ENCODE data around the gene LATS2.

The LATS2 gene

GRCh38 chr13:21015284-21015683 is 46.1 kb downstream of the LATS2 start:
- no peak for DNase-seq (ENCODE audit: low read depth)

DNA sequence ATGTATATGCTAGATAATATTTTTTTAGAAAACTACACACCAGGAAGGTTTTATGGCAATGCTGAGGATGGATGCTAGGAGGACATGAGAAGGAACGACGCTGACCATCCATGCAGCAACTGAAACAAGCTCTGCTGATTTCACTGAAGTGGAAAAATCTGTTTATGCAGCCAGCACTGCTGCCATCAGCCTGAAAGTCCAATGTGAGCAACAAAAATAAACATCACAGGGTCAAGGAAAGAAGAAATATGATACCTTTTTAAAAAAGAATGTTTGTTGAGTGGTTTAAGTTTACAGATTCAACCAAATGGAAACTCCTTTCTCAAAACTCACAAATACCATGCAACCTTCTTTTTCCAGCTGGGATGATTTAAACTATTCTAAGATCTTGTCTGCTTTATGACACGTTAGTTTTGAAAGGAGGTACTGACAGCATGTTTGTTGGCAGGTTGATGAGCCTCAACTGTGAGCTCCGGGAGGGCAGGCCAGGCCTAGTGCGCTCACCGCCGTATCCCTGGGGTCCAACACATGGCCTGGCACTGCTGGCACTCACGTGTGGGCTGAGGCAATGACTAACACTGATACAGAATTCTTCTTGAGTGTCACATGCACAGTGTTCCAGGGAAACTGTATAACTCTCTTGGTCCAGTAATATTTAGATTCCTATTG is 46.8 kb downstream of the LATS2 start:
- no peak for DNase-seq (ENCODE audit: low read depth)

DNA sequence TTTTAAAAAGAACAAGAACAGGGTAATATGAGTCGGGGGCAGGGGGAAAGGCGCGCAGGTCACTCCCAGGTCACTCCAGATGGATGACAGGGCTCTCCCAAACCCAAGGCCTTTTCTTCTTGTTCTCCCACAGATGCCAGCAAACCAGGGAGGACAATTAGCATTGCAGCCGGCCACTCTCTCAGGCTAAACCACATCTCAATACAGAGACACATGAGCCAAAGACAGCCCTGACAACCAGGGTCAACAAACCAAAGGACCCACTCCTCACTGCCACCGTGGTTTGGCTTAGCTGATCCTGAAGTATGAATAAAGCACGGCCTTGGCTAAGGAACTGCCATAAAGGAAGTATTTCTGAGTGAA is 47.3 kb downstream of the LATS2 start:
- no peak for DNase-seq (ENCODE audit: low read depth)

GRCh38 chr13:21013682-21014038 is 47.7 kb downstream of the LATS2 start:
- no peak for DNase-seq (ENCODE audit: low read depth)

- no peak for DNase-seq (ENCODE audit: low read depth)
These were observed 48.3 kb downstream of the LATS2 start for GRCh38 chr13:21012841-21013681.

DNA sequence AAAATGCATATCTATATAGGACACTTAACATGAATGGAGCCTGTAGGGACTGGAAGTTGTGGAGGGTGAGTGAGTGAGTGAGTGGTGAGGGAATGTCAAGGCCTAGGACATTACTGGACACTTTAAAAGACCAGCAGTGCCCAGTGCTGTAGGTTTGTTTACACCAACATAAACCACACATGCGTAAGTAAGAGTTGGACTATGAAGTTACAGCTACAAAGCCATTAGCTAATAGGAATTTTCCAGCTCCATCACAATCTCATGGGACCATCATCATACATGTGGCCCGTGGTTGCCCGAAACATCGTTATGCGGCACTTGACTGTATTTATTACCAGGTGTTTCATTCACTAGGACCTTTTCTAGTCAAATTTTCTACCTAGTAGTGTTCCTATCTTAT is 49.2 kb downstream of the LATS2 start:
- DNase-seq (ENCODE audit: low read depth) = no peak

DNA sequence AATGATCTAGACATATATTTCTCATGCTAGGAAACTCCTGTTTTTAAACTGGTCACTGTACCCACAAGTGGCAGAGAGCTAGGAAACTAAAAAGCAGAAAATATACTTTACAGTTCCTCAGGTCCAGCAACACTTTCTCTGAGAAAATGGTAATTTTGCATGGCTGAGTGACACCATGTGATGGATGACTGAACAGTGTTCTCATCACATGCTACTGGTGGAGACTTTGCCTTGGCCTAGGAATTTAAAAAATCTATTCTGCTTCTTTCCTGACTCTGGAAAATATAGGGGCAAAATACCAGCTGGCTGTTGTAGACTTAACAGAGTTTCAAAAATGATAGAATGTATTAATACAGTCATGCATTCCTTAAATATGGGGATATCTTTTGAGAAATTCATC is 50.0 kb downstream of the LATS2 start:
- DNase-seq (ENCODE audit: low read depth) = no peak

- DNase-seq (ENCODE audit: low read depth) = no peak
These were observed 50.8 kb downstream of the LATS2 start for GRCh38 chr13:21010621-21011020.

- no peak for DNase-seq (ENCODE audit: low read depth)
These were observed 52.4 kb downstream of the LATS2 start for GRCh38 chr13:21009036-21009435.

DNA sequence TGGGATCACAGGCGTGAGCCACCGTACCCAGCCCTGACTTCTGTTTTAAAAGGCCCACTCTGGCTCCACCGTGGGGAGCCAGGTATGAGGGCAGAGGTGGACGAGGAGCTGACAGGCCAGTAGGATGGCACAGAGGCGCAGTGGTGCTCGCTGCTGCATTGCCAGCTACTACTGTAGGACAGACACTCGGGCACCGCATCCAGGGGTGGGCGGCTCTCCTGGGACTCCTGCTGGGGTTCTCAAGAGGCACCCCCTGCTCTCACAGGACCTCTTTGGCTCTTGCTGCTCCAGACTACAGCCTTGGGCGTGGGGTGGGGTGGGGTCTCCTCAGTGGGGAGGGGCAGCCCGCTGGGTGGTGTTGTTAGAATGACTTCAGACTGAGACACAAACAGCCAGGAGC is 53.4 kb downstream of the LATS2 start:
- DNase-seq (ENCODE audit: low read depth) = no peak

DNA sequence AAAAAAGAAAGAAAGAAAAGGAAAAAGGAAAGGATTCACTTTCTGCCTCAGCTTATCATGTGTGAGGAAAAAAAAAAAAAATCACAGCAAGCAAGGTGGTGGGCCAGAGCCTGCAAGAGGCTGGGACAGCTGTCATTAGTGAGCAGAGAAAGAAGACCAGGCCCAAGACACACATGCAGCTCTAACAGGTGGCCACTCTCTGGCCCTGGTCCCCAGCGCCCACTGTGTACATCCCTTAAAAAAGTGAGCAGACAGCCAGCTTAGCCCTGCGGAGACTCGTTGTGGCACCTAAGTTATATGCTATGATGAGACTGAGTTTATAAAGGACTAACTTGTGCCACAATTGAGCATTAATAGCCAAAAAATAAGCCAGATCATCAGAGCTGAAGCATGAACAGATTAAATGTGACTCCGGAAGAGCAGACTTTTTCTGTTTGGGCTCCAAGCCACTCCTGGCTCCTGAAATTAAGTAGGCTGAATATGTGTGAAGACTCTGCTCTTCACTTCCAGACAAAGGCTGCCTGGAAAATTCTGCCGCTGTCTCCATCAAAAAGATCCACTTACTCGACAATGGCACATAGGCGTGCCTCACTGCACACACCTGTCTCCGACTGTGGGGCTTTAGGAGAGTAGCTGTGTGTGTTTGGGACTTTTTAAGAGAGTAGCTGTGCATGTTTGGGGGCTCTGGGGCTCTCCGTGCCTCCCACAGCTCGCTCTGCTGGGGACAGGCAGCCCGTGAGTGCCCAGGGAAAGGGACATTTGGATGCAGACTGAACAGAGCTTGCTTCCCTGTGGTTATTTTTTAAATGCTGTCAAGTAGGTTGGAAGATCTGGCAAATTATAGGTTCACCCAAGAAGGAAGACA is 55.0 kb downstream of the LATS2 start:
- no peak for DNase-seq (ENCODE audit: low read depth)

DNA sequence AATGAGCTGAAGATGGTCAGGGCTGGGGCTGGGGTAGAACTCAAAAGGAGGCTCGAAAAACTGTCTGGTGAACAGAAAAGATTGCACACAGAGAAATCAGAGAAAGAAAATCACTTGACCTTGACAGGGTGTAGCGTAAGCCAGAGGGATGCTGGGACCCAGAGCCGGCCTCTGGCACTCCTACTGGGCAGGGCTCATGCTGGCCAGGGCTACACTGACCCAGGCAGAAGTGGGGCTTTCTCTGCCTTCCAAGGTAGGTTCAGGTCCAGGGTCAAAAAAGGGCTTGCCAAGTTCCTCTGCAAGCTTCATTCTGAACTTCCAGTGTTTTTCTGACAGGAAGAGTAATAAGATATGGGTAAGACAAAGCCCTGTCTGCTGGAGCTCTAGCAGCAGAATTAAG is 56.2 kb downstream of the LATS2 start:
- no peak for DNase-seq (ENCODE audit: low read depth)

DNA sequence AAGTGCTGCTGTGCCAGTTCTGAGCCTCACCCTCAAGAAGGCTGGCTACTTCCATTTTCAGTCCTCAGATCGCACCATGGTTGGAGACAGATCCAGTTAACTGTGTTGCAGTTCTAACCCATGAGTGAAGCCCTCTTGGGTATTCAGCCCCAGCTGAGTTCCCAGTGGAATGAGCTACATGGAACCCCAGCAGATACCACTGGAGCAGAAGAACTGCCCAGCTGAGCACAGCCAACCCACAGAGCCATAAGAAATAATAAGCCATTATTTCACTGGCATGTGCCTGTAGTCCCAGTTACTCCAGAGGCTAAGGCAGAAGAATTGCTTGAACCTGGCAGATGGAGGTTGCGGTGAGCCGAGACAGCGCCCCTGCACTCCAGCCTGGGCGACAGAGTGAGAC is 59.9 kb downstream of the LATS2 start:
- DNase-seq (ENCODE audit: low read depth) = no peak

- DNase-seq (ENCODE audit: low read depth) = no peak
These were observed 60.7 kb downstream of the LATS2 start for GRCh38 chr13:21000647-21001046.

GRCh38 chr13:20998649-20999415 is 62.6 kb downstream of the LATS2 start:
- no peak for DNase-seq (ENCODE audit: low read depth)

GRCh38 chr13:20997301-20998161 is 63.9 kb downstream of the LATS2 start:
- DNase-seq (ENCODE audit: low read depth) = no peak

DNA sequence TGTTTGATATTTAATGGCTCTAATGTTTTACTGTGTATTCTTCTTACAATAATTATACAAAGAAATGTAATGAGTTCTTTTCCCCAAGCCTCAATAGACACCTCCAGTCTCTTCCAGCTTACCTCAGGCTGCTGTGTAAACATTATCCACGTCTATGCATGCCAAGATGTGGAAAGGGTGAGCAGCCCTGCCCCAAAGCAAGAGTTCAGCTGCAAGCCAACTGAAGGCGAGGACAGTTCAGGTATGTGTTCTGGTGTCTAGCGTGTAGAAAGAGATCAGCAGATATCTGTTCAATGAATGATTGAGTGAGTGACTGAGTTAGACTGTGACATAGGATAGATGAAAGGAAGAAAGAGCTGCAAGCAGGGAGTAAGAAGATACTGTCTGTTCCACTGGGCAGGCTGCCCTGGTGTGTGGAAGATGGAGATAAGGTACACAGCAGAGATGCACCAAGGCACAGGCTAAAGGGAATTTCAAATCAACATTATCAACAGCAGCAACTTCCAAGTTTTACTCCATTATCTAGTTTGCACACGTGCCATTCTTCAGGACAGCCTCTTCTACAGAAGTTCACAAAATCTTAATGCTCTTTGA is 66.0 kb downstream of the LATS2 start:
- no peak for DNase-seq (ENCODE audit: low read depth)

DNA sequence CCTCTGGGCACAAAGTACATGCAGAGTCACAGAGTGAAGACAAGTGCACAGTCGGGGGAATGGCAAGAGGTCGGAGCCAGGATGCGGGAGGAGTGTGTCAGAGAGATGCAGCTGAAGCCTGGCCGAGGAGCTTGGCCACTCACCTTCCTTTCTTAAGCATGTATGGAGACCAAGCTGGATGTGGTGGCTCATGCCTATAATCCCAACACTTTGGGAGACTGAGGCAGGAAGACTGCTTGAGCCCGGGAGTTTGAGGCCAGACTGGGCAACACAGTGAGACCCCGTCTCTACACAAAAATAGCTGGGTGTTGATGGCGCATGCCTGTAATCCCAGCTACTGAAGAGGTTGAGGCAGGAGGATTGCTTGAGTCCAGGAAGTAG is 67.0 kb downstream of the LATS2 start:
- no peak for DNase-seq (ENCODE audit: low read depth)

DNA sequence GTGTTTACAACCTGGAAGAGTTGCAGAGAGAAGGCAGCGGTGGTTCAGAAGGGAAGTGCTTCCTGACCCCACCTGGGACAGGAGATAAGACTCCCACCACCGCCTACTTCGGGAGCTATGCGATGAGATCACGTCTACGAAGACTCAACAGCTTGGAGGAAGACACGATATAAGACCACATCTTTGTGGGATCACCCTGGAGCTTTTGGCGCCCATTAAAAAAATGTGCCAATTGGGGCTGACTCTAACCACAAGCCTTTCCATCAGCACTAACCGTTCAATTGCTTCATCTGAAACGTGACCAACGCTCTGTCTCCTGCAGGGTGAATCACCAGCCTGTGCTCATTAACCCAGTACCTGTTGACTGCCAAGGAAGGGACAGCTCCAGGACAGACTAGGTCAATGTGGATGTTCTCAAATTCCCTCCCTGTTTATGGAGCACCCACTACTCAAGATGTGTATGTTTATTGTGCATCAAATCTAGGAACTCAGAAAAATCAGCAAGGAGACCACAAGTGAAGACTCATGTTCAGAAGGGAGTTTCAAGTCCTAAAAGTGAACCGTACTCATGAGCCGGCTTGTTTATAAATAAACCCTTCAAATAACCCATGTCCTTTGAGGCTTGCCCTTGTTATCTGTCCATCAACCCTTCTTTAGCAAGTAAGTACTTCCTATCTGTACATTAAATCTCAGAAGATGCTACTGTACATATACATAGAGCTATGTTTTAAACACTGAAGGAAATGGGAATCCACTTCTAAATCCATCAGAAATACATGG is 67.5 kb downstream of the LATS2 start:
- no peak for DNase-seq (ENCODE audit: low read depth)

DNA sequence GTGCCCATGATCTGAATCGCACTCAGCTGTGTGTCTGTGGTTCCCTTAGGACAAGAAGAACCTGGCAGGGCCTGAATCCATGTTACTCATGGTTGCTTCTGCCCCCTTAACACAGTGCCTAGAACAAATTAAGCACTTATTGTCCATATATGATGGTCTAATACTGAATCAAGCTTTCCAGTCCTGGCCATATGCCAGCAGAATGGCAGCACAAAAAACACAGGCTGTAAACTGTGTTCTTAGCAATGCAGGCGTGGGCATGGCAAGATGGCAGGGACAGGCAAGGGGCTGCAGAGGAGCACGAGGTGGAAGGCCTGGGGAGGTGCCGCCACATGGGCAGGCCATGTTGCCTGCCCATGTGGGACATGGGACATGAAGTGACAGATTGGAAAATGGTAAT is 68.2 kb downstream of the LATS2 start:
- no peak for DNase-seq (ENCODE audit: low read depth)

Data from stimulated activated CD8-positive, alpha-beta memory T cell treated with anti-CD3 and anti-CD28 coated beads, Interleukin-7, amount 100 ng/mL, for 24 hours (primary cell).